GM18511 (cell line): Measurements from ENCODE around the gene LDB2.

Experiments used
- ATAC-seq: cut with Tn5 transposase; IDR thresholded peaks from one replicate; pipeline ENCODE4 v1.9.1; 2021; ENCODE audit warnings: mild to moderate bottlenecking, moderate library complexity; ENCODE audit not compliant: unreplicated experiment

The LDB2 gene

GRCh38 chr4:16516796-16517439, 381.5 kb downstream of the LDB2 start:
- ATAC-seq = no peak

- no peak for ATAC-seq
Observed at GRCh38 chr4:16513876-16514275, 384.6 kb downstream of the LDB2 start.

GRCh38 chr4:16508968-16509367, 389.5 kb downstream of the LDB2 start:
- no peak for ATAC-seq

GRCh38 chr4:16505726-16506125, 392.7 kb downstream of the LDB2 start:
- ATAC-seq = no peak

GRCh38 chr4:16505267-16505666, 393.2 kb downstream of the LDB2 start:
- ATAC-seq = no peak

GRCh38 chr4:16503421-16504100, 394.9 kb downstream of the LDB2 start:
- ATAC-seq = no peak

GRCh38 chr4:16498978-16499377, 399.5 kb downstream of the LDB2 start:
- ATAC-seq = no peak

GRCh38 chr4:16496501-16496900, 401.9 kb downstream of the LDB2 start:
- ATAC-seq = no peak

GRCh38 chr4:16492872-16493271, 405.6 kb downstream of the LDB2 start:
- ATAC-seq = no peak

- ATAC-seq = no peak
Observed at GRCh38 chr4:16489226-16489625, 409.2 kb downstream of the LDB2 start.

GRCh38 chr4:16488084-16488483, 410.4 kb downstream of the LDB2 start:
- no peak for ATAC-seq

- ATAC-seq = no peak
Observed at GRCh38 chr4:16484711-16485110, 413.7 kb downstream of the LDB2 start.

GRCh38 chr4:16483540-16483939, 414.9 kb downstream of the LDB2 start:
- no peak for ATAC-seq

GRCh38 chr4:16480011-16480410, 418.4 kb downstream of the LDB2 start:
- no peak for ATAC-seq

- ATAC-seq = no peak
Observed at GRCh38 chr4:16472537-16472936, 425.9 kb downstream of the LDB2 start.

- ATAC-seq = no peak
Observed at GRCh38 chr4:16467061-16467460, 431.4 kb downstream of the LDB2 start.

GRCh38 chr4:16466581-16466980, 431.9 kb downstream of the LDB2 start:
- ATAC-seq = no peak

GRCh38 chr4:16464651-16465050, 433.8 kb downstream of the LDB2 start:
- no peak for ATAC-seq

GRCh38 chr4:16462656-16463055, 435.8 kb downstream of the LDB2 start:
- no peak for ATAC-seq

- no peak for ATAC-seq
Observed at GRCh38 chr4:16461362-16461761, 437.1 kb downstream of the LDB2 start.

- no peak for ATAC-seq
Observed at GRCh38 chr4:16457944-16458343, 440.5 kb downstream of the LDB2 start.
